ENCODE measurements around the gene FAM133A.
A peak's percentile ranks its signal among the peaks of the same experiment; 100 is the strongest.

DNA sequence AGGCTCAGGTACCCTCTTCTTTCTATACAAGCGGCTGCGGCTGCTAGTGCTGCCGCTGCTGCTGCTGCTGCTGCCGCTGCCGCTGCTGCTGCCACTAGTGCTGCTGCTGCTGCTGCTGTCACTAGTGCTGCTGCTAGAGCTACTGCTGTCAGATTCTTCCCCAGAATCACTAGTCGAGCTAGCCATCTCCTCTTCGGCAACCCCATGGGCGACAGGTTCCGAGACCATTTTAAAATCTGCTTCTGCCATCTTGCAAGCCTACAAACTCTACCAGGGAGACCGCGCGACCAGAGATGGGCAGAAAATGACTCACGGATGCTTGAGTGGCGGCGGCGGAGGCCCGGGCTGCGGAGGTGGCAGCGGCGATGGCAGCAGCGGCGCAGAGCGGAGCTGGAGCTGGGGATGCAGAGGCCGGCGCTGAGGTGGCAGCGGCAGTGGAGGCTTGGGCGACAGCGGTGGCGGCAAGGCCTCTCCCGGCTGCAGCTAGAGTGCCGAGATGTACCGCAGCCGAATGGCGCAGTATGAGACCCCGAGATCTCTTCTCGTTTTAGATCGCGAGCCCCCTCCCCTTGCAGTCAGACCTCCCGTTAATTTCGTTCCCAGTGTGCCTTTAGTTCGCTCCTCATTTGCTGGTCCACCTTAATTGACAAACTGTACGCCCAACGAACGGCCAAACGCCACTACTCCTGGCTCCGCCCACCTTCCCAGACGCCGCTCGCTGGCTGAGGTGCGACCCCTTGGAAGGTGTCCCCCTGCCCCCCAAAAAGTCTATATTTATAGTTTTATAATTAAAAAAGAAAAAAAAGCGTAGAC, 744 bp upstream of the FAM133A start, which contains the start of gene NAP1L3:
- TF ChIP-seq CTCF (IDR thresholded peaks at IDR 0.05; ENCODE audit: poor library complexity, severe bottlenecking) (no peak), TAF1 (IDR thresholded peaks at IDR 0.05; ENCODE audit: low read depth) (peak; percentile 93), EP300 (conservative IDR thresholded peaks at IDR 0.05; ENCODE audit: poor library complexity, severe bottlenecking) (peak; percentile 42), RAD21 (conservative IDR thresholded peaks at IDR 0.05) (peak; percentile 40), EZH2 (IDR thresholded peaks at IDR 0.05; ENCODE audit: borderline replicate concordance, insufficient read depth, low read length, poor library complexity, severe bottlenecking) (no peak), MXI1 (conservative IDR thresholded peaks at IDR 0.05; ENCODE audit: poor library complexity, severe bottlenecking) (no peak)
